ENCODE results near the gene CCDC185.

DNA sequence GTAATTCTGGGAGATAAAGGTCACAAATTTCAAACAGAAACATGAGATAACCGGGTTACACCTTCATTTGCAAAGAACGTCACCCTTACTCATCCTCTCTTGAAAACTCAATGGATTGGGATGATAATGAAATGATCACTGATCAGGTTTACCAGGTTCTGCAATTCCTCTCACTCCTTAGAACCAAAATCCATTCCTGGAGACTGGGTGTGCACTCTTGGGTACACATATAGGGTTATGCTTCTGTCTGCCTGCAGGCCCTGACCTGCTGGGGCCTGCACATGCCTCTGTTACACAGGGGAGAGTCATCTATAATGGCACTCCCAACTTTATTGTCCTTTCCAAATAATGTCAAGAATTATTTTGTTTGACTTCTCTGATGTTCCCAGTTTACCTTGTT is 37.5 kb upstream of the CCDC185 start:
- TF ChIP-seq CTCF (conservative IDR thresholded peaks at IDR 0.05 in 1 of 2, IDR thresholded peaks at IDR 0.05 in 1 of 2; ENCODE audit: low read depth in 1 of 2, low read length in 2 of 2) (no peak), EZH2 (IDR thresholded peaks at IDR 0.05; ENCODE audit: low read length, missing control alignments) (no peak)
